ENCODE results near the gene MED29. TPM values are rescaled to one million over a fixed set of nuclear protein-coding genes. Genes with fewer than 3 reads are reported as not detected.

Gene MED29
- total and polyA plus RNA-seq, 2 experiments from 2014 or later = 26.1 to 62.0 TPM

DNA sequence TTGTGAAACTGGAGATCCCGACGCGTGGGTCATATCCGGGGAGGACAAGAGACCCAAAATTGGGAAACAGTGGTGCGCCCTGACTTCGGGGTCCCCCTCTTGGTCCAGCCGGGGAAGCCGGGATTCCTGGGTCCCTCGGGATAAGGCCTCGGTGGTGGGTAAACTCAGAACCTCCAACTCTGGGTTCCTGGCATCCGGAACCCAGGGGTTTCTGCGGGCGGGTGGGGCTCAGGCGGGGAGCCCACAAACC, 16.2 kb downstream of the MED29 start:
- Mint-ChIP-seq H3K36me3 (ENCODE audit: low read depth) (peaks cover 17% of the 10 kb centered on the region; the same call in 2 of the 3 replicates), H3K27me3 (ENCODE audit: insufficient read depth, low read depth, poor library complexity) (peaks cover 50% of the 10 kb centered on the region), H3K4me3 (peak overlapping the region; percentile 94), H3K27ac (peak overlapping the region; percentile 92), H3K9me3 (peaks cover 4% of the 10 kb centered on the region; the same call in 2 of the 3 replicates), H3K4me1 (peaks cover 52% of the 10 kb centered on the region)
- DNase-seq (ENCODE audit: low spot score) (no peak), ATAC-seq (no peak)
- Histone ChIP-seq H3F3A (replicated peaks; ENCODE audit: low read depth) (peaks cover 41% of the 10 kb centered on the region), H3K27ac (ENCODE audit: low read depth) (peak overlapping the region; percentile 96), H2AFZ (no peak overlapping the region), H3K36me3 (ENCODE audit: insufficient read depth) (no peaks in the 10 kb centered on the region), H3K4me3 (peak overlapping the region; percentile 99), H3K9me2 (ENCODE audit: insufficient read depth) (no peaks in the 10 kb centered on the region), H3K4me1 (ENCODE audit: insufficient read depth) (peaks cover 55% of the 10 kb centered on the region), H3K79me2 (replicated peaks; ENCODE audit: insufficient read depth) (peaks cover 23% of the 10 kb centered on the region), H3K27me3 (ENCODE audit: insufficient read depth) (no peaks in the 10 kb centered on the region), H4K20me1 (replicated peaks; ENCODE audit: insufficient read depth) (peaks cover 4% of the 10 kb centered on the region; the same call in 1 of the 2 replicates), H3K4me2 (peak overlapping the region; percentile 91)
- TF ChIP-seq, protein P1, sequence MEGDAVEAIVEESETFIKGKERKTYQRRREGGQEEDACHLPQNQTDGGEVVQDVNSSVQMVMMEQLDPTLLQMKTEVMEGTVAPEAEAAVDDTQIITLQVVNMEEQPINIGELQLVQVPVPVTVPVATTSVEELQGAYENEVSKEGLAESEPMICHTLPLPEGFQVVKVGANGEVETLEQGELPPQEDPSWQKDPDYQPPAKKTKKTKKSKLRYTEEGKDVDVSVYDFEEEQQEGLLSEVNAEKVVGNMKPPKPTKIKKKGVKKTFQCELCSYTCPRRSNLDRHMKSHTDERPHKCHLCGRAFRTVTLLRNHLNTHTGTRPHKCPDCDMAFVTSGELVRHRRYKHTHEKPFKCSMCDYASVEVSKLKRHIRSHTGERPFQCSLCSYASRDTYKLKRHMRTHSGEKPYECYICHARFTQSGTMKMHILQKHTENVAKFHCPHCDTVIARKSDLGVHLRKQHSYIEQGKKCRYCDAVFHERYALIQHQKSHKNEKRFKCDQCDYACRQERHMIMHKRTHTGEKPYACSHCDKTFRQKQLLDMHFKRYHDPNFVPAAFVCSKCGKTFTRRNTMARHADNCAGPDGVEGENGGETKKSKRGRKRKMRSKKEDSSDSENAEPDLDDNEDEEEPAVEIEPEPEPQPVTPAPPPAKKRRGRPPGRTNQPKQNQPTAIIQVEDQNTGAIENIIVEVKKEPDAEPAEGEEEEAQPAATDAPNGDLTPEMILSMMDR (conservative IDR thresholded peaks at IDR 0.05; ENCODE audit: low read depth in 2 of 2) = no peak
- no peak for TF ChIP-seq CREB1 (CRISPR knock-in tag; IDR thresholded peaks at IDR 0.05; ENCODE audit: low read depth)
- TF ChIP-seq, protein P2, sequence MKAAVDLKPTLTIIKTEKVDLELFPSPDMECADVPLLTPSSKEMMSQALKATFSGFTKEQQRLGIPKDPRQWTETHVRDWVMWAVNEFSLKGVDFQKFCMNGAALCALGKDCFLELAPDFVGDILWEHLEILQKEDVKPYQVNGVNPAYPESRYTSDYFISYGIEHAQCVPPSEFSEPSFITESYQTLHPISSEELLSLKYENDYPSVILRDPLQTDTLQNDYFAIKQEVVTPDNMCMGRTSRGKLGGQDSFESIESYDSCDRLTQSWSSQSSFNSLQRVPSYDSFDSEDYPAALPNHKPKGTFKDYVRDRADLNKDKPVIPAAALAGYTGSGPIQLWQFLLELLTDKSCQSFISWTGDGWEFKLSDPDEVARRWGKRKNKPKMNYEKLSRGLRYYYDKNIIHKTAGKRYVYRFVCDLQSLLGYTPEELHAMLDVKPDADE (IDR thresholded peaks at IDR 0.05) = no peak; the same call in 1 of the 2 replicates
- no peak for TF ChIP-seq JUNB (IDR thresholded peaks at IDR 0.05; ENCODE audit: unreplicated experiment)

DNA sequence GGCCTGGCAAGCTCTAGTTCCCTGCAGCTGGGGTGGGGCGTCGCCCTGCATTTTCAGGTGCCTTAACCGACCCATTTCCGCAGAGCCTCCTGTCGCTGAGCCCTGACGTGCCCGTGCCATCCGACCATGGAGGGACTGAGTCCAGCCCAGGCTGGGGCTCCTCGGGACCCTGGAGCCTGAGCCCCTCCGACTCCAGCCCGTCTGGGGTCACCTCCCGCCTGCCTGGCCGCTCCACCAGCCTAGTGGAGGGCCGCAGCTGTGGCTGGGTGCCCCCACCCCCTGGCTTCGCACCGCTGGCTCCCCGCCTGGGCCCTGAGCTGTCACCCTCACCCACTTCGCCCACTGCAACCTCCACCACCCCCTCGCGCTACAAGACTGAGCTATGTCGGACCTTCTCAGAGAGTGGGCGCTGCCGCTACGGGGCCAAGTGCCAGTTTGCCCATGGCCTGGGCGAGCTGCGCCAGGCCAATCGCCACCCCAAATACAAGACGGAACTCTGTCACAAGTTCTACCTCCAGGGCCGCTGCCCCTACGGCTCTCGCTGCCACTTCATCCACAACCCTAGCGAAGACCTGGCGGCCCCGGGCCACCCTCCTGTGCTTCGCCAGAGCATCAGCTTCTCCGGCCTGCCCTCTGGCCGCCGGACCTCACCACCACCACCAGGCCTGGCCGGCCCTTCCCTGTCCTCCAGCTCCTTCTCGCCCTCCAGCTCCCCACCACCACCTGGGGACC, 16.6 kb downstream of the MED29 start:
- peaks cover 17% of the 10 kb centered on the region; the same call in 2 of the 3 replicates for H3K36me3 Mint-ChIP-seq (ENCODE audit: low read depth)
- H3K4me3 Mint-ChIP-seq = peak overlapping the region; percentile 94
- Histone ChIP-seq H3K27me3 (ENCODE audit: insufficient read depth) (no peaks in the 10 kb centered on the region), H4K20me1 (replicated peaks; ENCODE audit: insufficient read depth) (peaks cover 4% of the 10 kb centered on the region; the same call in 1 of the 2 replicates), H3K4me2 (peak overlapping the region; percentile 91), H3F3A (replicated peaks; ENCODE audit: low read depth) (peaks cover 42% of the 10 kb centered on the region), H3K36me3 (ENCODE audit: insufficient read depth) (no peaks in the 10 kb centered on the region), H3K27ac (ENCODE audit: low read depth) (peak overlapping the region; percentile 60), H3K79me2 (replicated peaks; ENCODE audit: insufficient read depth) (peaks cover 23% of the 10 kb centered on the region), H3K9me2 (ENCODE audit: insufficient read depth) (no peaks in the 10 kb centered on the region), H3K4me1 (ENCODE audit: insufficient read depth) (peaks cover 55% of the 10 kb centered on the region), H2AFZ (no peak overlapping the region), H3K4me3 (peak overlapping the region; percentile 99)
- peaks cover 49% of the 10 kb centered on the region for H3K27me3 Mint-ChIP-seq (ENCODE audit: insufficient read depth, low read depth, poor library complexity)
- H3K27ac Mint-ChIP-seq = no peak overlapping the region
- peaks cover 52% of the 10 kb centered on the region for H3K4me1 Mint-ChIP-seq
- H3K9me3 Mint-ChIP-seq = peaks cover 4% of the 10 kb centered on the region; the same call in 2 of the 3 replicates
- ATAC-seq (no peak), DNase-seq (ENCODE audit: low spot score) (peak; percentile 59)
- TF ChIP-seq, protein P3, sequence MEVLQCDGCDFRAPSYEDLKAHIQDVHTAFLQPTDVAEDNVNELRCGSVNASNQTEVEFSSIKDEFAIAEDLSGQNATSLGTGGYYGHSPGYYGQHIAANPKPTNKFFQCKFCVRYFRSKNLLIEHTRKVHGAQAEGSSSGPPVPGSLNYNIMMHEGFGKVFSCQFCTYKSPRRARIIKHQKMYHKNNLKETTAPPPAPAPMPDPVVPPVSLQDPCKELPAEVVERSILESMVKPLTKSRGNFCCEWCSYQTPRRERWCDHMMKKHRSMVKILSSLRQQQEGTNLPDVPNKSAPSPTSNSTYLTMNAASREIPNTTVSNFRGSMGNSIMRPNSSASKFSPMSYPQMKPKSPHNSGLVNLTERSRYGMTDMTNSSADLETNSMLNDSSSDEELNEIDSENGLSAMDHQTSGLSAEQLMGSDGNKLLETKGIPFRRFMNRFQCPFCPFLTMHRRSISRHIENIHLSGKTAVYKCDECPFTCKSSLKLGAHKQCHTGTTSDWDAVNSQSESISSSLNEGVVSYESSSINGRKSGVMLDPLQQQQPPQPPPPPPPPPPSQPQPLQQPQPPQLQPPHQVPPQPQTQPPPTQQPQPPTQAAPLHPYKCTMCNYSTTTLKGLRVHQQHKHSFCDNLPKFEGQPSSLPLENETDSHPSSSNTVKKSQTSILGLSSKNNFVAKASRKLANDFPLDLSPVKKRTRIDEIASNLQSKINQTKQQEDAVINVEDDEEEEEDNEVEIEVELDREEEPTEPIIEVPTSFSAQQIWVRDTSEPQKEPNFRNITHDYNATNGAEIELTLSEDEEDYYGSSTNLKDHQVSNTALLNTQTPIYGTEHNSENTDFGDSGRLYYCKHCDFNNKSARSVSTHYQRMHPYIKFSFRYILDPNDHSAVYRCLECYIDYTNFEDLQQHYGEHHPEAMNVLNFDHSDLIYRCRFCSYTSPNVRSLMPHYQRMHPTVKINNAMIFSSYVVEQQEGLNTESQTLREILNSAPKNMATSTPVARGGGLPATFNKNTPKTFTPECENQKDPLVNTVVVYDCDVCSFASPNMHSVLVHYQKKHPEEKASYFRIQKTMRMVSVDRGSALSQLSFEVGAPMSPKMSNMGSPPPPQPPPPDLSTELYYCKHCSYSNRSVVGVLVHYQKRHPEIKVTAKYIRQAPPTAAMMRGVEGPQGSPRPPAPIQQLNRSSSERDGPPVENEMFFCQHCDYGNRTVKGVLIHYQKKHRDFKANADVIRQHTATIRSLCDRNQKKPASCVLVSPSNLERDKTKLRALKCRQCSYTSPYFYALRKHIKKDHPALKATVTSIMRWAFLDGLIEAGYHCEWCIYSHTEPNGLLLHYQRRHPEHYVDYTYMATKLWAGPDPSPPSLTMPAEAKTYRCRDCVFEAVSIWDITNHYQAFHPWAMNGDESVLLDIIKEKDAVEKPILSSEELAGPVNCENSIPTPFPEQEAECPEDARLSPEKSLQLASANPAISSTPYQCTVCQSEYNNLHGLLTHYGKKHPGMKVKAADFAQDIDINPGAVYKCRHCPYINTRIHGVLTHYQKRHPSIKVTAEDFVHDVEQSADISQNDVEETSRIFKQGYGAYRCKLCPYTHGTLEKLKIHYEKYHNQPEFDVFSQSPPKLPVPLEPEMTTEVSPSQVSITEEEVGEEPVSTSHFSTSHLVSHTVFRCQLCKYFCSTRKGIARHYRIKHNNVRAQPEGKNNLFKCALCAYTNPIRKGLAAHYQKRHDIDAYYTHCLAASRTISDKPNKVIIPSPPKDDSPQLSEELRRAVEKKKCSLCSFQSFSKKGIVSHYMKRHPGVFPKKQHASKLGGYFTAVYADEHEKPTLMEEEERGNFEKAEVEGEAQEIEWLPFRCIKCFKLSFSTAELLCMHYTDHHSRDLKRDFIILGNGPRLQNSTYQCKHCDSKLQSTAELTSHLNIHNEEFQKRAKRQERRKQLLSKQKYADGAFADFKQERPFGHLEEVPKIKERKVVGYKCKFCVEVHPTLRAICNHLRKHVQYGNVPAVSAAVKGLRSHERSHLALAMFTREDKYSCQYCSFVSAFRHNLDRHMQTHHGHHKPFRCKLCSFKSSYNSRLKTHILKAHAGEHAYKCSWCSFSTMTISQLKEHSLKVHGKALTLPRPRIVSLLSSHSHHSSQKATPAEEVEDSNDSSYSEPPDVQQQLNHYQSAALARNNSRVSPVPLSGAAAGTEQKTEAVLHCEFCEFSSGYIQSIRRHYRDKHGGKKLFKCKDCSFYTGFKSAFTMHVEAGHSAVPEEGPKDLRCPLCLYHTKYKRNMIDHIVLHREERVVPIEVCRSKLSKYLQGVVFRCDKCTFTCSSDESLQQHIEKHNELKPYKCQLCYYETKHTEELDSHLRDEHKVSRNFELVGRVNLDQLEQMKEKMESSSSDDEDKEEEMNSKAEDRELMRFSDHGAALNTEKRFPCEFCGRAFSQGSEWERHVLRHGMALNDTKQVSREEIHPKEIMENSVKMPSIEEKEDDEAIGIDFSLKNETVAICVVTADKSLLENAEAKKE (CRISPR knock-in tag; IDR thresholded peaks at IDR 0.05) = no peak
- no peak for TF ChIP-seq EZH2 (IDR thresholded peaks at IDR 0.05; ENCODE audit: low read depth, unreplicated experiment)
- no peak for TF ChIP-seq NANOG (IDR thresholded peaks at IDR 0.05; ENCODE audit: borderline replicate concordance)
- TF ChIP-seq STAT1 (IDR thresholded peaks at IDR 0.05; ENCODE audit: unreplicated experiment) = no peak
- TF ChIP-seq, protein P1 (conservative IDR thresholded peaks at IDR 0.05; ENCODE audit: low read depth in 2 of 2) = no peak
- no peak for TF ChIP-seq ZNF114 (CRISPR knock-in tag; IDR thresholded peaks at IDR 0.05)
